Chondrocyte (in vitro differentiated cells): ENCODE measurements around the gene CPT1A. TPM values are rescaled to one million over a fixed set of nuclear protein-coding genes. Genes with fewer than 3 reads are reported as not detected.

Source experiments
- DNase-seq: peaks from one replicate; pipeline ENCODE4 v3.0.0; 2021; ENCODE audit warnings: mixed read lengths, low spot score
- H3K27ac Mint-ChIP-seq: one replicate; pipeline ENCODE4 v1.8.0; 2021; ENCODE audit warnings: mild to moderate bottlenecking, moderate library complexity, mixed read lengths; ENCODE audit not compliant: unreplicated experiment
- H3K27me3 Mint-ChIP-seq: 2 replicates; pipeline ENCODE4 v1.8.0; 2021; ENCODE audit warnings: low read depth, mixed read lengths
- H3K36me3 Mint-ChIP-seq: 2 replicates; pipeline ENCODE4 v1.8.0; 2021; ENCODE audit warnings: low read depth, mixed read lengths
- H3K4me1 Mint-ChIP-seq: 2 replicates; pipeline ENCODE4 v1.8.0; 2021; ENCODE audit warnings: low read depth, mild to moderate bottlenecking, mixed read lengths
- H3K4me3 Mint-ChIP-seq: one replicate; pipeline ENCODE4 v1.8.0; 2021; ENCODE audit warnings: mild to moderate bottlenecking, moderate library complexity, mixed read lengths; ENCODE audit not compliant: unreplicated experiment
- H3K9me3 Mint-ChIP-seq: 2 replicates; pipeline ENCODE4 v1.8.0; 2021; ENCODE audit warnings: low read depth, mixed read lengths
- total RNA-seq: library from RNA; stranded (reverse); gene quantifications from 3 replicates; pipeline ENCODE4 v1.2.1, GENCODE V29; 2021
- TF ChIP-seq, protein P1 (sequence below): fragments of 200-600 bp; sonication (generic); IDR thresholded peaks from 2 replicates; pipeline ENCODE4 v1.5.0; 2021; ENCODE audit warnings: antibody characterized with exemption, mild to moderate bottlenecking, moderate library complexity

The CPT1A gene
- total RNA-seq, 1 donor from 2014 or later: 58.8 TPM

DNA sequence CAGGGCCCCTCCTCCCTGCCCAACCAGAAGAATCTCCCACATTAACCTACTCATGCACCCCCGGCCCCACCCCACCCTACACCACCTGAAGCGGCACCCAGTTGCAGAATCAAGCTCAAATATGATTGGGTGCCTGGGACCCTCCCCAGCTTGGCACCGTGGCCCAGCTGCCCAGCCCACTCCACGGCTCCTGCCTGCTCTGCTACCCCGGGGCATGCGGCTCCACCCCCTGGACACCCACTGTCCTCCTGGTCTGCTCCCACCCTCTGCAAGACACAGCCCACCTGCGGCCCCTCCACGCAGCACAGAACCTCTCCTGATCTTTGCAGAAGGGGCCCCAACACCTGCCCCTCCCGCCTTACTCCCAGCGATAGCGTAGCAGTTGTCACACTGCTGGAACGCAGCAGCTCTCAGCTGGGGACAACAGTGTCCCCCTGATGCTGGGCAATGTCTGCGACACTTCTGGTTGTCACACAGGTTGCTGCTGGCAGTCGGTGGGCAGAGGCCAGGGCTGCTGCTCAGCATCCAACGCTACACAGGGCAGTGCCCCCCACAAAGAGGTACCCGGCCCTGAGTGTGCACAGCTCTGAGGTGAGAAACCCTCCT, 58.4 kb downstream of the CPT1A start:
- Mint-ChIP-seq H3K4me1 (no peaks in the 10 kb centered on the region), H3K27me3 (no peaks in the 10 kb centered on the region), H3K27ac (no peak overlapping the region), H3K4me3 (no peak overlapping the region), H3K36me3 (peaks cover 44% of the 10 kb centered on the region), H3K9me3 (no peaks in the 10 kb centered on the region)
- DNase-seq: no peak
- TF ChIP-seq, protein P1, sequence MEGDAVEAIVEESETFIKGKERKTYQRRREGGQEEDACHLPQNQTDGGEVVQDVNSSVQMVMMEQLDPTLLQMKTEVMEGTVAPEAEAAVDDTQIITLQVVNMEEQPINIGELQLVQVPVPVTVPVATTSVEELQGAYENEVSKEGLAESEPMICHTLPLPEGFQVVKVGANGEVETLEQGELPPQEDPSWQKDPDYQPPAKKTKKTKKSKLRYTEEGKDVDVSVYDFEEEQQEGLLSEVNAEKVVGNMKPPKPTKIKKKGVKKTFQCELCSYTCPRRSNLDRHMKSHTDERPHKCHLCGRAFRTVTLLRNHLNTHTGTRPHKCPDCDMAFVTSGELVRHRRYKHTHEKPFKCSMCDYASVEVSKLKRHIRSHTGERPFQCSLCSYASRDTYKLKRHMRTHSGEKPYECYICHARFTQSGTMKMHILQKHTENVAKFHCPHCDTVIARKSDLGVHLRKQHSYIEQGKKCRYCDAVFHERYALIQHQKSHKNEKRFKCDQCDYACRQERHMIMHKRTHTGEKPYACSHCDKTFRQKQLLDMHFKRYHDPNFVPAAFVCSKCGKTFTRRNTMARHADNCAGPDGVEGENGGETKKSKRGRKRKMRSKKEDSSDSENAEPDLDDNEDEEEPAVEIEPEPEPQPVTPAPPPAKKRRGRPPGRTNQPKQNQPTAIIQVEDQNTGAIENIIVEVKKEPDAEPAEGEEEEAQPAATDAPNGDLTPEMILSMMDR: no peak

DNA sequence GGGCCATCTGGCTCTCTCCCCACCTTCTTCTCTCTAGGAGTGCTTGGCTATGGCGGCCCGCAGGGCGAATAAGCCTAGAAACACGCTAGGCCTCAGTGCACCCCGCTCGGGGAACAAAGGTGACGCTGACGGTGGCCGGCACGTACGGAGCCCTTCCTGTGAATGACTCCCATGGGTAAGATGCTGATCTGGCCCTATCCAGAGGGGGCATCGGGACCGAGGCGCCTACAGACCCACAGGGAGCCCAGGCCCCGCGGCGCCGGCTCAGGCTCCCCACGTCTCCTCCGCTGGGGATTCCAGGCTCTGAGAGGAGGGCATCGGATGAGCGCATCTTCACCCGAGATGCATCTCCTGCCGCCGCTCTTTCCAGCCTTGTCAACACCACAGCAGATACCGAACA, 59.0 kb downstream of the CPT1A start:
- Mint-ChIP-seq H3K9me3 (no peaks in the 10 kb centered on the region), H3K27ac (no peak overlapping the region), H3K27me3 (no peaks in the 10 kb centered on the region), H3K4me1 (no peaks in the 10 kb centered on the region), H3K4me3 (no peak overlapping the region), H3K36me3 (peaks cover 45% of the 10 kb centered on the region)
- TF ChIP-seq, protein P1: no peak
- DNase-seq: no peak

DNA sequence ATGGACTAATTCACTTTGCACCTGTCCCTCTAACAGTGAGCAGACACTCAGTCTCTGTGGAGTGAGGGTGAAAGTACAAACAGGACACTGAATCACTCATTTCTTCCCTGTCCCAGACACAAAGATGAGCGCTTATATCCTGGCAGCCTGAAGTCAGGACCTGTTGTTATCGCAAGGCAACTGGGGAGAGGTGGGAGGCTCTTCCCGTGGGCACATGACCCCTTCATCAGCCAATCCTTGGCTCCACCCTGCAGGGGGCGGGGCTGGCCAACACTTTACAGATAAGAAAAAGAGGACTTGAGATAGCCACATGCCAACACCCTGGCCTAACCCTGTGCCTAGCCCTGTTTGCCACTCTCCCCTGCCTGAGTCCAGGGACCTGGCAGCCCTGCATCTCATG, 60.9 kb downstream of the CPT1A start:
- Mint-ChIP-seq H3K9me3 (no peaks in the 10 kb centered on the region), H3K27ac (no peak overlapping the region), H3K36me3 (peaks cover 55% of the 10 kb centered on the region), H3K4me1 (peaks cover 7% of the 10 kb centered on the region), H3K27me3 (no peaks in the 10 kb centered on the region), H3K4me3 (no peak overlapping the region)
- TF ChIP-seq, protein P1: no peak
- DNase-seq: no peak

DNA sequence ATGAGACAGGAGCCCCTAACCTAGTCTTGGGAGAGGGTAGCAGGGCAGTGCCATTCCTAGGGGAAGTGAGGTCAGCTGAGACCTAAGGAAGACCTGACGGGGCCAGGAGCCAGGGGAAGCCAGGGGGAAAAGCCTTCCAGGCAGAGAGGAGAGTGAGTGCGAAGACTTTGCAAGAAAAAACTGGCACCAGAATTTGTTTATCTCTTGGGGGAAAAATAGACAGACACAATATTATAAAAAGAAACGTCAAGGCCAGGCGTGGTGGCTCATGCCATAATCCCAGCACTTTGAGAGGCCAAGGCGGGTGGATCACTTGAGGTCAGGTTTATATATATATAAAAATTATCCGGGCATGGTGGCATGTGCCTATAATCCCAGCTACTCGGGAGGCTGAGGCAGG, 63.5 kb downstream of the CPT1A start:
- H3K27me3 Mint-ChIP-seq: no peaks in the 10 kb centered on the region
- TF ChIP-seq, protein P1: no peak
- DNase-seq: no peak
- H3K9me3 Mint-ChIP-seq: no peaks in the 10 kb centered on the region
- H3K4me3 Mint-ChIP-seq: no peak overlapping the region
- H3K4me1 Mint-ChIP-seq: peaks cover 7% of the 10 kb centered on the region
- no peak overlapping the region for H3K27ac Mint-ChIP-seq
- H3K36me3 Mint-ChIP-seq: peaks cover 62% of the 10 kb centered on the region

DNA sequence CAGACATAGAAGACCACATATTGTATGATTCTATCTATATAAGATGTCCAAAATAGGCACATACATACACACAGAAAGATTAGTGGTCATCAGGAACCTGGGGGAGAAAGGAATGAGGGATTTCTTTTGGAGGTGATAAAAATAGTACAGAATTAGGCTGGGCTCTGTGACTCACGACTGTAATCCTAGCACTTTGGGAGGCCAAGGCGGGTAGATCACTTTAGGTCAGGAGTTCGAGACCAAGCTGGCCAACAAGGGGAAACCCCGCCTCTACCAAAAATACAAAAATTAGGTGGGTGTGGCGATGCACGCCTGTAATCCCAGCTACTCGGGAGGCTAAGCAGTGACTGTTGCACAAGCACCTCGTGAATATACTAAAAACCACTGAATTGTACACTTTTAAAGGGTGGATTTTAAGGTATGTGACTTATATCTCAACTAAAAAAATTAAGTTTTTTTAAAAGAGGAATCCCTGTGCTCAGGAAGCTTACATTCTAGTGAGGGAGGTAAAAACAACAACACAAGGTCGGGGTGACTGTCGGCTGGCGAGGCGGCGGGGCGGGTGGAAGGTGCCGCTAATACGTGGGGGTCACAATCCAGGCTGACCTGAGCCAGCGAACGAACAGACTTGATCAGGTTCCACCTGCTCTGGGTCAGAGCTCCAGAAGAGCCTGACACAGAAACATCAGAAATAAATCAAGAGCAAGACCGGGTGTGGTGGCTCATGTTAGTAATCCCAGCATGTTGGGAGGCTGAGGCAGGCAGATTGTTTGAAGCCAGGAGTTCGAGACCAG, 65.1 kb downstream of the CPT1A start:
- Mint-ChIP-seq H3K9me3 (no peaks in the 10 kb centered on the region), H3K4me3 (no peak overlapping the region), H3K4me1 (peaks cover 7% of the 10 kb centered on the region), H3K36me3 (peaks cover 67% of the 10 kb centered on the region), H3K27ac (no peak overlapping the region), H3K27me3 (no peaks in the 10 kb centered on the region)
- TF ChIP-seq, protein P1: no peak
- no peak for DNase-seq
